GM18520 (cell line): ENCODE results near the gene ACTN4.
A peak's percentile ranks its signal among the peaks of the same experiment; 100 is the strongest.
"Not testable (repeated sequence)": the region's sequence is repeated elsewhere in the genome, so short reads cannot be mapped to it uniquely, and the experiment has no call there.

Experiments used
- ATAC-seq: cut with Tn5 transposase; IDR thresholded peaks from one replicate; pipeline ENCODE4 v1.9.1; 2021; ENCODE audit not compliant: unreplicated experiment

Gene ACTN4

DNA sequence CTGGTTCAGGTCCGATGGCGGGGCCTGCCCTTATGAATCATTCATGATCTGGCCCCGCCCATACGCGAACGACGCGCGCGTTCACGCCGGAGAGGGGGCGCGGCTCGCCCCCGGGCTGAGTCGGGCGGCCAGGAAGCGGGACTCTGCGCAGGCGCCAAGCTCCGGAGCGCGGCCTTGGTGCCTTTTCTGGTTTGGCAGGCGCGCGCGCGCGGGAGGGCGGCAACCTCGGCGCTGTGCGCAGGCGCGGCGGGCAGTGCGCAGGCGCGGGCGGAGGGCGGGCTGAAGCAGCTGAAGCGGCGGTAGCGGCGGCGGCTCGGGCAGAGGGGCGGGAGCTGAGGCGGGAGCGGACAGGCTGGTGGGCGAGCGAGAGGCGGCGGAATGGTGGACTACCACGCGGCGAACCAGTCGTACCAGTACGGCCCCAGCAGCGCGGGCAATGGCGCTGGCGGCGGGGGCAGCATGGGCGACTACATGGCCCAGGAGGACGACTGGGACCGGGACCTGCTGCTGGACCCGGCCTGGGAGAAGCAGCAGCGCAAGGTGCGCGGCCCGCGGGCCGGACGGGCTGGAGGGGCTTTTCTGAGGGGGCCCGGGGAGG, at the start of gene ACTN4:
TSS of gene ACTN4 (plus strand) at position 282 of the 598 bp plus-strand sequence. CDS start at position 379, 97 bp downstream.
- peak; percentile 85 for ATAC-seq

DNA sequence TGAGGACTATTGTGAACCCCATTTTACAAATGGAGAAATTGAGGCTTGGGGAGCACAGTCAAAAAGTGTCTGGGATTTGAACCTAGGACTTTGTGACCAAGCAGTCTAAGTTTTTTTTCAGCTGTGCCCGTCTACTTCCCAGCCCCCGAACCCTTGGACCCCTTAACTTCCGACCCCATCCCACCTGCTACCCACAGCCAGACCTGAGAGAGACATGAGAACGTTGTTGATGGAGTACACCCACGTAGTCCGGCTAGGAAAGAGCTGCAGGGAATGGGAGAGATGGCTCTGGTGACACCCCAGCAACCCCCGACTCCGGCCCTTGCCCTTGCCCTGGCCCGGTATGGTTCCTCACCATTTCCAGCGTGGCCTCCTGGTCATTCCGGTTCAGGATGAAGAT, 47.7 kb upstream of the ACTN4 start:
- no peak for ATAC-seq

DNA sequence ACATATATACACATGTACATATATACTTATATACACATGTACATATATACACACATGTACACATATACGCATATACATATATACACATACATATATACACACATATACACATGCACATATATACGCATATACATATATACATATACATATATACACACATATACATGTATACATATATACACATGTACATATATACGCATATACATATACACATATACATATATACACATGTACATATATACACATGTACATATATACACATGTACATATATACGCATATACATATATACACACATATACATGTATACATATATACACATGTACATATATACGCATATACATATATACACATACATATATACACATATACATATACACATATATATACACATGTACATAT, 44.6 kb upstream of the ACTN4 start:
- not testable (repeated sequence) for ATAC-seq

DNA sequence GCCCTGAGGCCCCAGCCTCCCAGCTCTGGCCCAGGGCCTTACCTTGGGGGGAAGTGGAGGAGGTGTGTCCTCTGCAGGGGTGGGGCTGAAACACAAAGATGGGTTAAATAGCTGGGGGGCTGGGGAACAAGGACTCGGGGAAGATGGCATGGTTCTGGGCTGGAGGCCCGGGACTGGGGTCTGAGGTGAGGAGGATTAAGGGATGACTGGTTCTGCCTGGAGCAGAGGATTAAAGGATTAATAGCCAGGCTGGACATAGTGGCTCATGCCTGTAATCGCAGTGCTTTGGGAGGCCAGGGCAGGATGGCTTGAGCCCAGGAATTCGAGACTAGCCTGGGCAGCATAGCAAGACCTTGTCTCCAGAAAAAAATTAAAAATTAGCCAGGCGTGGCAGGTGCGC, 41.3 kb upstream of the ACTN4 start:
- no peak for ATAC-seq

DNA sequence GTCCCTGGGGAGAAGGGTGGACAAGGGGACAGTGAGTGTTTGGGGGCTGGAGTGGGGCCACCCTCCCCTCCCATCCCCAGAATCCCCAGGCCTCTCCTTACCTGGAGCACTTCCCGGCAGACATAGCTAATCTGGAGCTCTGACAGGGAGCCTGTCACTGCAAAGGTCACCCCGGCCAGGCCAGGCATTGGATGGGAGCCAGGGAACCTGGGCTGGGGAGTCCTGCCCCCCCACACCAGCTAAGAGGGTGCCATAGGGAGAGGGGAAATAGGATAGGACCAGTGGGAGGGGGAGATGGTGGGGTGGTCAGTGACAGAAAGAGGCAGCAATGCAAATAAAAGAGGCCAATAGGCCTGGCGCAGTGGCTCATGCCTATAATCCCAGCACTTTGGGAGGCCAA, 33.2 kb upstream of the ACTN4 start:
- ATAC-seq = no peak

DNA sequence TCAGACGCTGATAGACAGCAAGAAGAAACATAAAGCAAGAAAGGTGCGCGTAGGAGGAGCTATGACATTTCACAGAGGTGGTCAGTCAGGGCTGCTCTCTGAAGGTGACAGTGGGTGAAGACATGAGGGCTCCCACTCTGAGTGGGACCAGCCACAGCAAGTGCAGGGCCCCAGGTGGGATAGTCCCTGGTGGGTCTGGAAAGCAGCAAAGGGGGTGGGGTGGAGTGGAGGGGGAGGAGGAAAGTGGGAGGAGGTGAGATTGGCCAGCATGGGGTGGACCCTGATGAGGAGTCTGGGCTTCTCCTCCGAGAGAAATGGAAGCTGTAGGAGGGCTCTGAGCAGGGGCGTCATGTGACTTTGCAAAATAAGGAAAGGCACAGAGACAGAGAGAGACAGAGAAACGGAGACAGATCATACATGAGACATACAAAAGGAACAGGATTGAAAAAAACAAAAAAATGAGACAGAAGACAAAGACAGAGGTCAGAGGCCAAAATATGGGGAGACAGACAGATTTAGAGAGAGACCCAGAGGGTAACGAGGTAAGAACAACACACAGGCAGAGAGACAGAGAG, 32.4 kb upstream of the ACTN4 start:
- ATAC-seq = no peak

DNA sequence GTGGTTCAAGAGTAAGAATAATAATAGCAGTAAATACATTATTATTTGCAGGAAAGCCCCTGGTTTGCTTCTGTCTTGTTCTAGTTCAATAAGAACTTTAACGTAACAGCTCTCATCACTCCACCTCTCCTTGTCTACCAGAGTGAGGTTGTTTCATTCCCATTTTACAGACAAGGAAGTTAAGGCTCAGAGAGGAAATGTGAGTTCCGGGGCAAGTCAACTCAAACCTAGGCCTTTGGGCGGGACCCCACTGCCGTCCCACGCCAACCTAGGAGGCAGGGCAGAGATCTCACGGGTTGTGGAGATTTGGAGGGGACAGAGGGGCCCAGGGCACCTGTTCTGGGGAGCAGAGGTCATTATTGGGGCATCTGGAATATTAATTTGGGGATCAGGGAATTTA, 31.2 kb upstream of the ACTN4 start:
- ATAC-seq = no peak

DNA sequence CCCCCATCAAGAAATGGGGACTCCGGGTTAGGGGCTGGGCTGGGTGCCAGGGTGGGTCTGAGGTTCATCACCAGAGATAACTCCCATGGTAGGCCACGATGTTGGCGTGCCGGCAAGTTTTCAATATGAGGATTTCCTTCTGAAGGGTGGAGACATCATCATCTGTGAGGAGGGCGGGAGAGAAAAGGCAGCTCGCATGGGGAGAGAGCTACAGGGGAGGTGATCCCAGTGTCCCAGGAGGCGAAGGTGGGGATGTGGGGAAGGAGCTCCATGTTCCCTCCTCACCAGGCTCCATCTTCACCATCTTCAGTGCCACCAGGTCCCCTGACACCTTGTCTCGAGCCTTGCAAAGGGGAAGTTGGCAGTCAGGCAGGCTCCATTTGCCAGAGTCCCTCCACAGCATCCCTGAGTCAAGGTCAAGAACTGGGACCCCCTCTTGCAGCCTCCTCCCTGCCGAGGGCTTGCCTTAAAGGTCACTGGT, 30.1 kb upstream of the ACTN4 start:
- ATAC-seq = no peak

DNA sequence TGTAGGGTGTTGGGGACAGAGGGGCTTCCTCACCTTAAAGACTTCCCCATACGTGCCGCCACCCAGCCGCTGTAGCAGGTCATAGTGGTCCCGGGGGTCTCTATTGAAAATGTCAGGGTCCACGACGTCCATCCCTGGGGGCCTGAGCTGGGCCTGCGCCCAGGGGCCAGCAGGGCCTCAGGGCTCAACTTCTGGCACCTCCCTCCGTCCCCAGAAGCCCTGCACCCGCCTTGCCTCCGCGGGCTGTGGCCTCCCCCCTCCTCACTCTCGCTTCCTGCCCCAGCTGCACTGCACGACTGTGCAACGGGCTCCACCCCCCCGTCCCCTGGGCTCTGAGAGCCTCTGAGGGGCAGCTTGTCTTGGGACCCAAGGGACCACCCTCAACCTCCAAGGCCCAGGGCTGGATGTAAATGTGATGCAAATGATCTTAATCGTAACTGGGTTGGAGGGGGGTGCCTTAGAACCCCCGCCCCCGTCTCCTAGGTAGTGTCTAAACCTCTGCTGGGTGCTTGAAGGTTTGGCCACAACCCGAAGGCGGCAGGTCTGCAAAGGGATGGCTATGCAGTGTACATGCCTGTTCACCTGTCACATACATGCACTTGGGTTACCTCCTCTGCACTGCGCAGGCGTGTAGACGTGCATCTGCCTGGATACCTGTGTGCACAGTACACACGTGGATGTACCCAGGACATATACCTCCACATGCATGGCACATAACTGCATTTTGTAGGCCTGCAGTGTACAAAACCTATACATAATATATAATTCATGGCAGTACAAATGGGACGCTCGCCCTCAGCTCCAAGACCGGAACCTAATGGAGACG, 29.5 kb upstream of the ACTN4 start, which contains the start of gene MAP4K1:
TSS of gene MAP4K1 (minus strand) at position 190 of the 826 bp plus-strand sequence. CDS start at position 132, 58 bp downstream.
- ATAC-seq = peak; percentile 32

DNA sequence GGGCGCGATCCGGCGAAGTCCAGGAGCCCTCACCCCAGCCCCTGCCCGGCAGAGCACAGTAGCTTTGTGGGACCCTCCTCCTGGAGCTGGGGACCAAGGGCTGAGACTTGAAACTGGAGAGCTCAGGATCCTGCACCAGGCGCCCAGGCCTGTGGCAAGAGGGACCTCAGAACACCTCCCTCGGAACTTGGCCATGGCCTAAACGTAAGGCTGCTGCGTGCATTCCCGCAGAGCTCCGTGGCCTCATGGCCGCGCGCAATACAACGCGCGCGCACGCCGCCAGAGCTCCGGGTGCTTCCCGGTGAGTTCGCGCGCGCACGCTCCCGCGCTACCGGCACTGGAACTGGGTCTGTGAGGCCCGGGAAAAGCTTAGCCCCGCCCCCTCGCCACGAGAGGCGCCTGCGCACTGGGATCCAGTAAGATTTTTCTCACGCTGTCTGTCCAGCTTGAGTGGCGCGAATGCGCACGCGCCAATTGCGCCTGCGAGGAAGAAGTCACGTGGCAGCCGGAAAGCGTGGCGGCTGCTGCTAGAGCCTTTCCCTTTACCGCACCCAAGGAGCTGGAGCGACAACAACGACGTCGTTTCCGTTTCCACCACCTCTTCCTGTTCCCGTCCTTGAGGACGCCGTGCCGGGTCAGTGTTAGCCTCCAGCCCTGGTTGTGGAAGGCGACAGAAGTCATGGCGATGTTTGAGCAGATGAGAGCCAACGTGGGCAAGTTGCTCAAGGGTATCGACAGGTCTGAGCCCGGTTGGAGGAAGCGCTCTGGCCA, 28.7 kb upstream of the ACTN4 start, which contains the start of gene EIF3K:
TSS of gene EIF3K (plus strand) at position 599 of the 771 bp plus-strand sequence. CDS start at position 680, 81 bp downstream.
- peak; percentile 66 for ATAC-seq

DNA sequence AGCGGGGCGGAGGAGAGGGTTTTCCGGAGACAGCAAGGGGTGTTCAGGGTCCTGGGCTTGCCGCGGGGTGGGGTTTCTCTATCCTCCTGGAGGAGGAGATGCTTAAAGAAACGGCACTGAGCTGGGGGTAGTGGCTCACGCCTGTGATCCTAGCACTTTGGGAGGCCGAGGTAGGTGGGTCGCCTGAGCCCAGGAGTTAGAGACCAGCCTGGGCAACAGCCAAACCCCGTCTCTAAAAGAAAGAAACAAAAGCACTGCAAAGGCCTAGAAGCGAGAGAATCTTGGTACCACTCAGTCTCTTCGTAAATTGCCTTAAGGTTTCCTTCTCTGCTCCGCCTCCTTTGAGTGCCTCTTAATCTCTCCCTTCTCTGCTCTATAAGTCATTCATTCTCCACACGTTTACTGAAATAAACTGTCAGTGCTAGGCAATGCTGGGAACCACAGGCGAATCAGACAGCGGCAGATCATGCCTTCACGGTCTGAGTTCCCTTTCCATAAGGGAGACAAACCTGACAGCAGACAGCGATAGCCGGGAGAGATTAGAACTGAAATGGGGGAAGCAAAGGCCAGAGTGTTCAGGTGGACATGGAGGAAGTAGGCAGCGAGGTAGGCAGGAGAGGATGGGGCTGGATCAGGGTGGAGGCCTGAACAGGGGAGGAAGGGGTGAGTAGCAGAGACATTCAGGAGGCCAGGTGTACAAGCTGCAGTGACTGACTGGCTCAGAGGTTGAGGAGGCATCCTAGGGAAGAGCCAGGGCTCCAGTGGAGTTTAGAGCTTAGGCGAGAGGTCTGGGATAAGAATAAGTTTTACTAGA, 27.9 kb upstream of the ACTN4 start:
- ATAC-seq = no peak

DNA sequence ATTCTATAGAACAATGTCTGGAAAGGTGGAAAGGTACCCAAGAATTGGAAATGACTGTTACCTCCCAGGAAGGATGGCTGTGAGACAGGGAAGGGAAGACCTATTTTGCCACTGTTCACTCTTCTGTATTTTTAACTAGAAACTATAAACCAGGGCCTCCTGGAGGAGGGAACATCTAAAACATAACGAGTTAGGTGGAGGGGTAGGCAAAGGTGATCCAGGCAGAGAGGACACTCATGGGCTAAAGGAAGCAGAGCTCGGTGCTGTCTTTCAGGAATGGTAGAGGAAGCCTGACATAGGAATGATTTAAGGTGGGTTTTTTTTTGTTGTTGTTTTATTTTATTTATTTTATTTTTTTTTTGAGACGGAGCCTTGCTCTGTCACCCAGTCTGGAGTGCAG, 22.6 kb upstream of the ACTN4 start:
- no peak for ATAC-seq

DNA sequence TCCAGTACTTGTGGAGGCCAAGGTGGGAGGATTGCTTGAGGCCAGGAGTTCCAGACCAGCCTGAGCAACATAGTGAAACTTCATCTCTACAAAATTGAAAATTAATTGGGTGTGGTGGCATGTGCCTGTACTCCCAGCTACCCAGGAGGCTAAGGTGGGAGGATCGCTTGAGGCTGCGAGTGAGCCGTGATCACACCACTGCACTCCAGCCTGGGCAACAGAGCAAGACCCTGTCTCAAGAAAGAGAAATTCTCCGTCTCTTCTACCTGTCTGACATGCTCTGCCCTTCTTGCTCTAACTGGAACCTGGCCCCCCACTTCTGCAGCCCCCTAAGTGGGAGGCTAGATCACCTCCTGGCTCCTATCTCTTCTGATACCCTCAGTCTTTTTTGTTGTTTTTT, 21.0 kb upstream of the ACTN4 start:
- no peak for ATAC-seq

DNA sequence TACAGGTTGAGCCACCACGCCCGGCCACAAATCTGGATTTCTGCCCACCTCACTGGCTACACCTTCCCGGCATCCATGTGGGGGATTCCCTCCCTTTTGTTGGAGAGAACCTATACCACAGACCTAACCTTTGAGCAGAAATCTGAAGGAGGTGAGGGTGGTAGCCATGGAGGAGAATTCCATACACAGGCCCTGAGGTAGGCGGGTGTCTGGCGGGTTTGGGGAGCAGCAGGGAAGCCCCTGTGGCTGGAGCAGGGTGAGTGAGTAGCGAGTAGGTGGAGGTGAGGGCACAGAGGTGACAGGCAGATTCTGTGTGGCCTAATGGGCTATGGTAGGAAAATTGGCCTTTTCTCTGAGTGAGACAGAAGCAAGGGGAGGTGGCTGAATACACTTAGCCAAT, 17.9 kb upstream of the ACTN4 start:
- ATAC-seq = no peak

DNA sequence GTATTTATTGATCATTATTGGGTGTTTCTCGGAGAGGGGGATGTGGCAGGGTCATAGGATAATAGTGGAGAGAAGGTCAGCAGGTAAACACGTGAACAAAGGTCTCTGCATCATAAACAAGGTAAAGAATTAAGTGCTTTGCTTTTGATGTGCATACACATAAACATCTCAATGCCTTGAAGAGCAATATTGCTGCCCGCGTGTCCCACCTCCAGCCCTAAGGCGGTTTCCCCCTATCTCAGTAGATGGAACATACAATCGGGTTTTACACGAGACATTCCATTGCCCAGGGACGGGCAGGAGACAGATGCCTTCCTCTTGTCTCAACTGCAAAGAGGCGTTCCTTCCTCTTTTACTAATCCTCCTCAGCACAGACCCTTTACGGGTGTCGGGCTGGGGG, 16.1 kb upstream of the ACTN4 start:
- not testable (repeated sequence) for ATAC-seq

DNA sequence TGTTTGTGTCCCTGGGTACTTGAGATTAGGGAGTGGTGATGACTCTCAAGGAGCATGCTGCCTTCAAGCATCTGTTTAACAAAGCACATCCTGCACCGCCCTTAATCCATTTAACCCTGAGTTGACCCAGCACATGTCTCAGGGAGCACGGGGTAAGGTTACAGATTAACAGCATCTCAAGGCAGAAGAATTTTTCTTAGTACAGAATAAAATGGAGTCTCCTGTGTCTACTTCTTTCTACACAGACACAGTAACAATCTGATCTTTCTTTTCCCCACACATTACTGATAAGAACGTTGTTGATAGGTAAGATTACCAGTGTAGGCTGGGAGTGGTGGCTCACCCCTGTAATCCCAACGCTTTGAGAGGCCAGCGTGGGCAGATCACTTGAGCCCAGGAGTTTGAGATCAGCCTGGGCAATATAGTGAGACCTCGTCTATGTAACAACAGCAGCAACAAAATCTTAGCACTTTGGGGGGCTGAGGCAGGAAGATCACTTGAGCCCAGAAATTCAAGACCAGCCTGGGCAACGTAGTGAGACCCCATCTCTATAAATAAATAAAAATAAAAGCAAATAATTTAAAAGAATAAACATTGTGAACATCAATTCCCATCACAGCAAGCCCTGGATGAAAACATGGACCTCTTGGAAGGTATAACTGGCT, 15.5 kb upstream of the ACTN4 start:
- ATAC-seq = not testable (repeated sequence)

DNA sequence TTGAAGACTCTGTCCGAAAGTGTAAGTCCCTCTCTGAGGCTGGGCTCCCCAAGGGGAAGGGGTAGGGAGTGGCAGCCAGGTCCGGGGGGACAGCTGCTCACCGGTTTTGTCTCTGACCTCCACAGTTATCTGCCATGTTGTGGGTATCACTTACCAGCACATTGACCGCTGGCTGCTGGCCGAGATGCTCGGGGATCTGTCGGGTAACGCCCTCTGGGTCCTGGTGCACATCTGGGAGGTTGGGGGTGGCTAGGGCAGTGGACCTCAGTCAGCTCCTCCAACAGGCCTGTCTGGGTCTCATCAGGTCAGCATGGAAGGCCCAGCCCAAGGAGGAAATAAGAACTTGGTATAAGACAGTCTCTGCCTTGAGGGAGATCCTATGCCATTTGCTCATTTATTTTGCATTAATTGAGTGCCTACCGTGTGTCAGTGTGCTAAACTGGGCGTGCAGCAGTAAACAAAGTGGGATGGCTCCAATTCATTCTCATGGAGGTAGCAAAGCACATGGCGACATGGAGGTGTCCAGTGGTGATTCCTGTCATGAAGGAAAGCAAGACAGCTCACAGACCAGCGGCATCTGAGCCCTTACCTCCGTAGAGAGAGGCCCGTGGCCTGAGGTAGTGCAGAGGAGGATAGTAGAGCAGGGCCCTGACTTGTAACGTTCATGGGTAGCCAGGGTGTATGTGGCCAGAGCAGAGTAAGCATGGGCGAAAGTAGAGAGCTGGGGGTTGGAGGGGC, 14.8 kb upstream of the ACTN4 start:
- no peak for ATAC-seq

DNA sequence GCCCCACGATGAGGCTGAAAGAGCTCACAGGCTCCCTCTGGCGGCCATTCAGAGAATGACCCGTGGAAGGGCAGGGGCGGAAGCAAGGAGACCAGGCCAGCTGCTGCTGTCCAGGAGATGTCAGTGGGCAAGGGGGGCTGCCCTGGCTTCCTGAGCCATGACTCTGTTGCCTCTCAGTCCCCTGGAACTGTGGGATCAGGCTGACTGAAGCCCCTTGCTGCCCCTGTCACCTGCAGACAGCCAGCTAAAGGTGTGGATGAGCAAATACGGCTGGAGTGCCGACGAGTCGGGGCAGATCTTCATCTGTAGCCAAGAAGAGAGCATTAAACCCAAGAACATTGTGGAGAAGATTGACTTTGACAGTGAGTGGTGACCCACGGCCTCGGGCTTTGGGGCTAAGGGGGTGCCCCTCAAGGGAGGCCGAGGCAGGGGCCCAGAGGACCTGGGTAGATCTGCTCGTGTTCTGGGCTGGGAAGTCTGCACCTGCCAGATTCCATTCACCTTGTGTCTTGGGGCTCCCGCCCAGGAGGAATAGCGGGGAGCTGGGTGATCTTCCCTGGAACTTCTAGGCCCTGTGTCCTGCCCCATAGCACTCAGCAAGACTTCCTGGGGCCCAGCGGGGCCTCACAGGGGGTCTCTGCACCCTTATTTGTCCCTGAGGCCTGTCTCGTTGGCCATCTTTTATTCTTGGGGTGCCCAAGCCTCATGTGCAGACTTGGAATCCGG, 12.5 kb upstream of the ACTN4 start:
- no peak for ATAC-seq
